GM12874 (cell line): ENCODE measurements around the gene RBBP9.

Experiments
- TF ChIP-seq, protein P1 (sequence below): IDR thresholded peaks from 2 replicates; pipeline ENCODE4 v1.5.1; 2011; ENCODE audit warnings: low read depth, mild to moderate bottlenecking, control low read depth, low read length, moderate library complexity; ENCODE audit not compliant: insufficient read depth

Gene RBBP9

DNA sequence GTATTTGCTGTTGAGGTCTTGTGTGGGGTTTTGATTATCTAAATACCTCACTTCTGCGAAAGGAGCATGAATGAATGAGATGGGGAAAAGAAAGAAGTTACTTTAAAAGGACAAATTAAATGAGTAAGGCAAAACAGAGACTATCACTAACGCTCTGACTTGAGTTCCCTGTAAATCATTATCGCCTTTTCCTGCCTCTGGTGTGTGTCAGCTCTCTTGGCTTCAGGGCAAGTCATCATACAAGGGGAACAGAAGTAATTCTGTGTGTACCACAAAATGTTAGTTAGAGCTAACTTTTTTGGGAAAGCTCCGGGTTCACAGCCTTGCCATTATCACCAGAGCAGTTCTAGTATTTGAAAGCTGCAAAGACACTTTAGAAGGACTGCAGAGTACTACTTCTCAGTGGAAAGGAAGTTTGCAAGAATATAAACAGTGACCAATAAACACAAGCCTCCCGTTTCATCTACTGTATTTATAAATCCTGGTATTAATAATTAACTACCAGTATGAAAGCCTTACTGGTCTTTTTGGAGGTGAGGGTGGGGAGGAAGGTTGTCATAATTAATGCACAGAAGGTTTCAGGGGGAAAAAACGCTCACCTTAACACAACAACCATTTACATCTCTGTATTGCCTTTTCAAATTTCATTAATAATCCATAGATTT, 31.4 kb downstream of the RBBP9 start:
- TF ChIP-seq, protein P1, sequence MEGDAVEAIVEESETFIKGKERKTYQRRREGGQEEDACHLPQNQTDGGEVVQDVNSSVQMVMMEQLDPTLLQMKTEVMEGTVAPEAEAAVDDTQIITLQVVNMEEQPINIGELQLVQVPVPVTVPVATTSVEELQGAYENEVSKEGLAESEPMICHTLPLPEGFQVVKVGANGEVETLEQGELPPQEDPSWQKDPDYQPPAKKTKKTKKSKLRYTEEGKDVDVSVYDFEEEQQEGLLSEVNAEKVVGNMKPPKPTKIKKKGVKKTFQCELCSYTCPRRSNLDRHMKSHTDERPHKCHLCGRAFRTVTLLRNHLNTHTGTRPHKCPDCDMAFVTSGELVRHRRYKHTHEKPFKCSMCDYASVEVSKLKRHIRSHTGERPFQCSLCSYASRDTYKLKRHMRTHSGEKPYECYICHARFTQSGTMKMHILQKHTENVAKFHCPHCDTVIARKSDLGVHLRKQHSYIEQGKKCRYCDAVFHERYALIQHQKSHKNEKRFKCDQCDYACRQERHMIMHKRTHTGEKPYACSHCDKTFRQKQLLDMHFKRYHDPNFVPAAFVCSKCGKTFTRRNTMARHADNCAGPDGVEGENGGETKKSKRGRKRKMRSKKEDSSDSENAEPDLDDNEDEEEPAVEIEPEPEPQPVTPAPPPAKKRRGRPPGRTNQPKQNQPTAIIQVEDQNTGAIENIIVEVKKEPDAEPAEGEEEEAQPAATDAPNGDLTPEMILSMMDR = no peak

DNA sequence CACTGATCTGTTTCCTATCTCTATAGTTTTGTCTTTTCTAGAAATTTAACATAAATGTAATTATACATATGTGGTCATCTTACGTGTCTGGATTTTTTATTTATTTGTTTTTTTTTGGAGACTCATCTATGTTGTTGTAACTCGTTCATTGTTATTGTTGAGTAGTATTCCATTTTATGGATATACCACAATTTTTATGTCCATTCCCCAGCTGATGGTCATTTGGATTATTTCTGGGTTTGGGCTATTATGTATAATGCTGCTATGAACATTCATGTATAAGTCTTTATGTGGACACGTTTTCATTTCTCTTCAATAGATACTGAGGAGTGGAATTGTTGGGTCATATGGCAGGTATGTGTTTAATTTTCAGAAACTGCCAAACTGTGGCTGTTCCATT, 40.4 kb downstream of the RBBP9 start:
- TF ChIP-seq, protein P1 = no peak

DNA sequence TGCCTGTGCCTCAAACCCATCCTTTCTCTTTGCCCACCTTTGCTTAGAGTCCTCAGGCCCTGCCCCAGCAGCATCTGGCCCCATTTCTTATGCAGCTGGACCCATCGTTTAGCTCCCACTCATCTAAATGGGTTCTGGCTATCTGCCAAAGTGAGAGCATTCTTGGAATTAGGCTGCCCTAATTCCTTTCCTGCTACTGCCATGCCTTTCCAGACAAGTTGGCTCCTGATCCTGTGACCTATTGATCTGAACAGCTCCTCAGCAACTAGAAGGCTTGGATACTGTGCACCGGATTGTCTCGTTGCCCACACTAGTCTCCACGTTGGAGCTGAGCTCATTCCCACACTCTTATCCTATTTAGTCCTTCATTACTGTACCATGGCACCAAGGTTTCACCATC, 53.1 kb downstream of the RBBP9 start:
- TF ChIP-seq, protein P1 = no peak

DNA sequence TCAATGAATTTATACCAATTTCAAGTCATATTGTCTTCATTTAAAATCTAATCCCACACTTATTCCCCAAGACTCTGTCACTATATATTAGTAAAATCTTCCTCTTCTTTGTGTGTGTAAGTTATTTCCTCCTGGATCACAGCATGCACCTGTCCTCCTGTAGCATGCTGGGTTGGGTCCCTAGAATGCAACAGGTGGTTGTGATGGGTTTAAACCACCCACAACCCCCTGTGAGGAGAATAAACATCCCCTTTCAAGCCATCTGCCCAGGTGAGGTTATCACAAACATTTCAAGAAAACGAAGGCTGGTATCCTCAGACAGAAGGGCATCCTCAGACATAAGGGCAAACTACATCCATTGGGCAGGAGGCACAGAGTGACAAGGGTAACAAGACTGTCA, 56.6 kb downstream of the RBBP9 start:
- TF ChIP-seq, protein P1 = no peak

DNA sequence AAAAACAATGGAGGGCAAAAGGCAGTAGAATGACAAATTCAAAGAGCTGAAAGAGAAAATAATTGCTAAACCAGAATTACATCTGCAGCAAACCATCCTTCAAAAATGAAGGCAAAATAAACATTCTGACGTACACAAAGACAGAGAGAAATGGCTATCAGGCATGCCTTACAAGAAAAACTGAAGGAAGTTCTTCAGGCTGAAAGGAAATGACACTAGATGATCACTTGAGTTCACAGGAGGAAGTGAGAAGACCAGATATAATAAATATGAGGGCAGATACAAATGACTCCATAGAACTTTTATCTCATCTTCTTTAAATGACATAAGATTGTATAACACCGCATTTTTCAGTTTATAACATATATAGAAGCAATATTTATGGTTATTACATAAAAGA, 60.2 kb downstream of the RBBP9 start:
- TF ChIP-seq, protein P1 = no peak
